GM12878 (cell line): Measurements from ENCODE around the gene SPI1. TPM values are rescaled to one million over a fixed set of nuclear protein-coding genes. Genes with fewer than 3 reads are reported as not detected.

ENCODE experiments used
- ATAC-seq: fragments of 200-7000 bp; cut with Tn5 transposase; 3 replicates; pipeline ENCODE4 v1.9.1; 2020; ENCODE audit warnings: mild to moderate bottlenecking, moderate library complexity
- BruUV-seq: library from RNA; stranded (reverse); fragments of 400-500 nt; replicated peaks from 2 replicates; lab custom pipeline; 2021; lab: Mats Ljungman, UMichigan
- CTCF ChIA-PET: fragments of 300-600 bp; sonication (Branson Sonifier 250); formaldehyde crosslinking; extraction: SDS; loops from one replicate; lab custom pipeline; 2021; ENCODE audit warnings: inconsistent platforms; lab: Yijun Ruan, JAX
- POLR2A ChIA-PET: fragments of 350-600 bp; formaldehyde crosslinking; extraction: SDS; loops from one replicate; lab custom pipeline; 2021; ENCODE audit warnings: inconsistent platforms; lab: Charles Lee
- RAD21 ChIA-PET: fragments of 300-600 bp; sonication (Branson Sonifier 250); formaldehyde crosslinking; loops from one replicate; lab custom pipeline; 2023; ENCODE audit warnings: antibody characterized with exemption; ENCODE audit not compliant: unreplicated experiment; lab: Charles Lee
- SMC1A ChIA-PET: fragments of 300-600 bp; sonication (Branson Sonifier 250); formaldehyde crosslinking; loops from one replicate; lab custom pipeline; 2023; ENCODE audit not compliant: unreplicated experiment, uncharacterized antibody; lab: Charles Lee
- DNase-seq: peaks from one replicate; pipeline ENCODE4 v3.0.0-alpha.2; 2011; ENCODE audit warnings: low read depth, low spot score
- FAIRE-seq: peaks from 3 replicates; lab custom pipeline; 2011; peaks lifted over from hg19 to GRCh38; lab: Jason Lieb, UNC
- H2AFZ ChIP-seq: 2 replicates; pipeline ENCODE4 v1.6.0; 2011; ENCODE audit warnings: low read depth, low read length, control low read depth; ENCODE audit not compliant: control insufficient read depth
- H3K27ac ChIP-seq: 2 replicates; pipeline ENCODE4 v1.5.1; 2011; ENCODE audit warnings: control low read depth; ENCODE audit not compliant: control insufficient read depth, insufficient read depth
- H3K27me3 ChIP-seq, 2 experiments: replicated peaks in 1 of 2; 2 replicates each; pipeline versions ENCODE4 v1.6.0 to v1.6.1; 2011; ENCODE audit warnings: low read length in 1 of 2; ENCODE audit not compliant: control insufficient read depth in 2 of 2, insufficient read depth in 2 of 2
- H3K36me3 ChIP-seq, 2 experiments: 2 replicates each; pipeline ENCODE4 v1.5.1; 2011; ENCODE audit warnings: low read length in 1 of 2; ENCODE audit not compliant: control insufficient read depth in 2 of 2, insufficient read depth in 2 of 2
- H3K4me1 ChIP-seq: 2 replicates; pipeline ENCODE4 v1.6.1; 2011; ENCODE audit warnings: mild to moderate bottlenecking, low read length, moderate library complexity, mixed read lengths; ENCODE audit not compliant: control insufficient read depth, insufficient read depth
- H3K4me2 ChIP-seq: 2 replicates; pipeline ENCODE4 v1.6.0; 2011; ENCODE audit warnings: control low read depth; ENCODE audit not compliant: control insufficient read depth, insufficient read depth
- H3K4me3 ChIP-seq: fragments of 200-600 bp; sonication (generic); 2 replicates; pipeline ENCODE4 v1.5.1; 2016
- H3K79me2 ChIP-seq: 2 replicates; pipeline ENCODE4 v1.6.0; 2011; ENCODE audit warnings: low read length; ENCODE audit not compliant: control insufficient read depth, insufficient read depth
- H3K9ac ChIP-seq: 2 replicates; pipeline ENCODE4 v1.8.0; 2011; ENCODE audit warnings: low read length, control low read depth, mixed read lengths; ENCODE audit not compliant: control insufficient read depth, insufficient read depth
- H3K9me3 ChIP-seq: replicated peaks from 3 replicates; pipeline ENCODE4 v1.5.1; 2011; ENCODE audit warnings: mild to moderate bottlenecking, low read length; ENCODE audit not compliant: control insufficient read depth, insufficient read depth
- H4K20me1 ChIP-seq: 2 replicates; pipeline ENCODE4 v1.6.0; 2011; ENCODE audit not compliant: control insufficient read depth, insufficient read depth
- EZH2 ChIP-seq: IDR thresholded peaks from 2 replicates; pipeline ENCODE4 v1.6.1; 2012; ENCODE audit warnings: low read depth, mild to moderate bottlenecking, control low read depth, inconsistent platforms, low read length, borderline replicate concordance; ENCODE audit not compliant: control insufficient read depth
- FOS ChIP-seq: IDR thresholded peaks from 3 replicates; pipeline ENCODE4 v1.6.1; 2011; ENCODE audit warnings: borderline replicate concordance; ENCODE audit not compliant: insufficient read length; ENCODE audit errors: extremely low read depth
- KDM1A ChIP-seq: fragments of 200-600 bp; sonication (generic); IDR thresholded peaks from 2 replicates; pipeline ENCODE4 v1.6.1; 2016; ENCODE audit warnings: borderline replicate concordance
- NR2F1 ChIP-seq: fragments of 450-650 bp; conservative IDR thresholded peaks from 2 replicates; pipeline ENCODE4 v1.6.1; 2017; ENCODE audit warnings: mild to moderate bottlenecking
- NRF1 ChIP-seq: conservative IDR thresholded peaks from 2 replicates; pipeline ENCODE4 v1.6.1; 2011; ENCODE audit warnings: mild to moderate bottlenecking, low read depth, low read length, improper control_type of control experiment
- PAX5 ChIP-seq: IDR thresholded peaks from 2 replicates; pipeline ENCODE4 v1.6.1; 2011; ENCODE audit warnings: low read depth, low read length, borderline replicate concordance
- RELB ChIP-seq: fragments of 450-650 bp; IDR thresholded peaks from 2 replicates; pipeline ENCODE4 v1.6.1; 2017; ENCODE audit warnings: low read depth, mild to moderate bottlenecking, moderate library complexity
- SIN3A ChIP-seq: IDR thresholded peaks from 2 replicates; pipeline ENCODE4 v1.6.1; 2012; ENCODE audit warnings: low read depth, low read length, improper control_type of control experiment
- TARDBP ChIP-seq: IDR thresholded peaks from 2 replicates; pipeline ENCODE4 v1.6.1; 2016; ENCODE audit warnings: borderline replicate concordance
- TCF7 ChIP-seq: IDR thresholded peaks from 2 replicates; pipeline ENCODE4 v1.6.1; 2014; ENCODE audit warnings: antibody characterized with exemption, borderline replicate concordance
- USF2 ChIP-seq: IDR thresholded peaks from 2 replicates; pipeline ENCODE4 v1.6.1; 2011; ENCODE audit warnings: low read depth, low read length, improper control_type of control experiment, borderline replicate concordance
- ZNF24 ChIP-seq: fragments of 450-650 bp; IDR thresholded peaks from 2 replicates; pipeline ENCODE4 v1.6.1; 2017; ENCODE audit warnings: antibody characterized with exemption, mild to moderate bottlenecking
- WGBS: methylation state at CpG from one replicate; pipeline ENCODE4 v1.1.6; 2016; ENCODE audit warnings: low lambda C conversion rate; ENCODE audit not compliant: insufficient replicate concordance, insufficient coverage; ENCODE audit errors: missing lambda C conversion rate; 5-methylcytosine and 5-hydroxymethylcytosine counted together
- in situ Hi-C: fragments of 300-500 bp; cut with MboI; formaldehyde crosslinking; loops from 9 replicates; pipeline ENCODE4 v1.14.3; 2018; ENCODE audit warnings: mixed read lengths
- intact Hi-C: fragments of 100-400 bp; cut with micrococcal nuclease; formaldehyde crosslinking; loops from one replicate; pipeline ENCODE4 v1.14.2; 2022; ENCODE audit not compliant: unreplicated experiment
- polyA plus RNA-seq, 11 experiments: library from polyadenylated mRNA; depleted of rRNA in 4 of 11; unstranded in 6 of 11; stranded (reverse) in 5 of 11; fragments of >200 nt; fragmentation: Nextera tagmentation in 4 of 11; fragmentation: Illumina TruSeq in 1 of 11; extraction: Ambion mirVana in 4 of 11; extraction: Trizol in 1 of 11; gene quantifications; 1 replicate in 1 of 11; 2 replicates in 10 of 11; pipeline versions ENCODE4 v1.2.1 to v1.2.3, GENCODE V29; 2011 to 2016; ENCODE audit warnings: inconsistent platforms in 2 of 11, missing spikeins in 2 of 11, low read depth in 1 of 11
- total RNA-seq, 4 experiments: library from RNA; depleted of rRNA in 3 of 4; stranded (reverse); fragments of >200 nt in 3 of 4; fragmentation: Illumina TruSeq in 1 of 4; extraction: Trizol in 1 of 4; gene quantifications; 2 replicates each; pipeline versions ENCODE4 v1.2.1 to v1.2.3, GENCODE V29; 2013 to 2021

SPI1 gene
- total and polyA plus RNA-seq, 10 of the 15 experiments (the other 5 are each of a cell fraction or from before 2014, with no cell fraction given), result 0.05 to 31.1 (median 9.7) TPM

DNA sequence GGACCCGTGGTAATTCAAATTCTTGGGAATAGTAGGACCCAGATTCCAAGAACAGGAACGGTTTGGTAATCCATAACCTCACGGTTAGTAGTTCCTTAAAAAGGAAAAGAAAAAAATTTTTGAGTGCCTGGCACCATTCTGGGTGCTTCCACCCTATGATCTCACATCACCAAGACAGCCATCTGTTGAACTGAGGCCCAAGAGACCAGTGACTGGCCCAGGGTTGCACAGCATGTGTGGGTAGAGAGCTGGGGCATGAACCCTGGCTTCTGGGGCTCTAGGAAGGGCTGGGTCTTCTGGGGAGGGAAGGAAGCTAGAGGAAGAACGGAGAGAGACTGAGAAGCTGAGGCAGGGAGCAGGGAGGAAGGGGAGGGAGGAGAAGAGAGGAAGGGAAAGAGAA, 4.7 kb upstream of the SPI1 start:
- no peak for TF ChIP-seq ZNF24
- no peak for TF ChIP-seq NRF1
- no peak for TF ChIP-seq USF2
- TF ChIP-seq TARDBP, result no peak
- TF ChIP-seq SIN3A, result no peak
- TF ChIP-seq PAX5, result no peak
- TF ChIP-seq KDM1A, result no peak
- TF ChIP-seq RELB, result no peak
- TF ChIP-seq EZH2, result no peak
- no peak for TF ChIP-seq NR2F1
- no peak for TF ChIP-seq TCF7
- no peak for TF ChIP-seq FOS
- TF ChIP-seq, all 136 proteins: peak for 0
- no peak for FAIRE-seq
- no peak overlapping the region for H3K4me2 ChIP-seq
- no peak for ATAC-seq
- ChIA-PET RAD21 (no interaction called here), POLR2A (interaction anchor here (1.1 kb wide), 1 partner anchor 12 kb away, joined by 5 read pairs; no protein-coding TSS in a partner anchor), CTCF (interaction anchor here (0.9 kb wide), 1 partner anchor 9 kb away, joined by 5 read pairs; no protein-coding TSS in a partner anchor), SMC1A (interaction anchor here (1.3 kb wide), 1 partner anchor 11 kb away, joined by 3 read pairs; no protein-coding TSS in a partner anchor)
- peaks cover 8% of the 10 kb centered on the region for H3K4me1 ChIP-seq
- H3K79me2 ChIP-seq, result peaks cover 9% of the 10 kb centered on the region
- H3K27me3 ChIP-seq, result no peaks in the 10 kb centered on the region
- no peaks in the 10 kb centered on the region for H3K9me3 ChIP-seq
- in situ Hi-C loops (no loop called here), intact Hi-C loops (no loop called here)
- H3K36me3 ChIP-seq, result no peaks in the 10 kb centered on the region
- H3K4me3 ChIP-seq, result no peak overlapping the region
- WGBS, result 22% methylated on average over 4 of the region's 4 CpGs
- H2AFZ ChIP-seq, result no peak overlapping the region
- no peak overlapping the region for H3K9ac ChIP-seq
- H3K27ac ChIP-seq, result no peak overlapping the region
- BruUV-seq, result no TSS peak
- no peaks in the 10 kb centered on the region for H4K20me1 ChIP-seq
- DNase-seq, result no peak
